HL-60/S4 (cell line): ENCODE results near the gene ERICH2.

Experiments used
- in situ Hi-C: fragments of 300-500 bp; cut with MboI; formaldehyde crosslinking; loops from 2 replicates; pipeline ENCODE4 v1.14.3; 2022; ENCODE audit warnings: low sequenced_read_pairs

Gene ERICH2

DNA sequence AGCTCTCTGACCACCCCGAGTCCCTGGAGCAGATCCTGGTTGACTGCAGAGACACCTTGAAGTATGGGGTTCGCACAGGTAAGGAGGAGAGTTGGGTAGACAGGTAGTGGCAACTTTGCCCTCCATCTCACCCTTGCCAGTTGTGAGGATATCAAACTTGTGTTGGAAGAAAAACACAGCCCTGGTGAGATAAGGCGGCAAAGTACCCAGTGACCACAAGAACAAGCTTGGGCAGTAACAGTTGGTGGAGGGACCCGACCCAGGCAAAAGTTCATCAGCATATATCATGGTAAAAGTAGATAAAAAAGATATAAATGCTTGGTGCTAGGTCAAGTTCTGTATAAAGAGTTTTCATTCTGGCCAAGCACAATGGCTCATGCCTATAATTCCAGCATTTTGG is 60.9 kb downstream of the ERICH2 start:
- in situ Hi-C loops: no loop called here

DNA sequence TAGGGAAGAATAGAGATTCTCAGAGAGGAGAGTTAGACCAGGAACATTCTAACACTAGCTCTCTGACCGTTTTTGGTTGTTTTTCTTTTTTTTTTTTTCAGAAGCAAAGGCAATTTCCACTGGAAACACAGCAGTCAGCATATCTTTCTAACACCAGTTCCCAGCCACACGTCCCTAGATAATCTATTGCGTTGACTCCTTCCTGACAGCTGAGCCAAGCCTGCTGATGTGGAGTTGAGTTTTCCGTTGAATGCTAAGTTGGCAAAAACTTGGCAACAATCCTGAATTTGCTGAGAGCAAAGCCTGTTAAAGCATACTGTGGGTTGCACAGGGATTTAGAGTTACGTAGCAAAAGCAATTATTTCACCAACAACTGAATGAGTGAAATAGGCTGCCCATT is 65.8 kb downstream of the ERICH2 start:
- in situ Hi-C loops: no loop called here

DNA sequence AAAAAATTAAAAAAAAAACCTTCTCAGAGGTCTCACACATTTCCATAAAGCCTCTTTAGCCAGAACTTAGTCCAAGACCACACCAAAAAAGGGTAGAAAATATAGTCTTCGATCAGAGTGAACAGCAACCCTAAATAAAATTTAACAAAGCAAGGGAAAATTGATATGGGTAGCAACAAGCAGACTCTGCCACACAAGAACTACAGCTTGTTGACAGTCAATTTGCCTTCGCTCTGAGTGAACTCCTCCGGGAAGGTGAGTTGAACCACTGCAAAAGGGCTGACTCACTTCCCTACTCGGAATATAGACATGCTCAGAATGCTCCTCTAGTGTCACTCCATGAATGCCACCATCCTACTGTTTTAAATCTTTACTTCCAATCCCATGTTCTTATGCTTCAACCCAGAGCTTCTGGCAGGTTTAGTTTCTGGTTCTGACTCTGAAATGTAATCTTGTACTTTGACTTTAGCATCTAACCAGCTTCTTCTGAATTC is 70.6 kb downstream of the ERICH2 start:
- in situ Hi-C loops: no loop called here

DNA sequence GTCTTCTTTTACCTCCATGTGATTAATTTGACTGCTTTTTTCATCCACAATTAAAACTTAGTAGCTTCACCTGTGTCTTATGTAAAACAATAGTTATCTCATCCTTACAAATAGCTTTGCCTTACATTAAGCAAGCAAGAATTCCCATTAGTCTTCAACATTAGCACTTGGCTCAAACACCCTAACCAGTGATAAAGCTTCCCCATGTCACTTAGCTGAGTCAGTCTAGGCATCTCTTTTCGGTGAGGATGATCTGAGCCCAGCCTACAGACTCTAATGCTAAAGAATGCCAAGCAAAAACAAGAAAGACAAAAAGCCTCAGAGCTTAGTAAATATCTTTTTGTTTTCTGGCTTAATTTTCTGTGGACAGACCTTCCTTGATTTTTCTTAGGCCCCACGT is 72.6 kb downstream of the ERICH2 start:
- in situ Hi-C loops: no loop called here

DNA sequence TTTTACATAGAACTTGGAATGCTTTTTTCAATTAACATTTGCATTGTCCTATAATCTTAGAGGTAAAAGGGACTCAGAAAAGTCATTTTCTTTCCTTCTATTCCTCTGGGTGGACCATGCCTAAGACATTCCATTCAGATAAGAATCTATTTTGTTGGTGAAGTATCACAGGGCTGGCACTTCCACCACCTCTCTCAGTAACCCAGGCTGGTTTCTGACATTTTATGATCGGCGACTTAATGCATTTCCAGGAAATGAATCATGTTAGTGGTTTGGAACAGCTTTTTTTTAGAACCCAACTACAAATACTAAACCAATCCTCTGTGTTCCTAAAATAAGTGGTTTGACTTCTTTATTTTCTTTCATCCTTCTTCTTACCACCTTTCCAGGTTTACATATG is 73.5 kb downstream of the ERICH2 start:
- in situ Hi-C loops: no loop called here

DNA sequence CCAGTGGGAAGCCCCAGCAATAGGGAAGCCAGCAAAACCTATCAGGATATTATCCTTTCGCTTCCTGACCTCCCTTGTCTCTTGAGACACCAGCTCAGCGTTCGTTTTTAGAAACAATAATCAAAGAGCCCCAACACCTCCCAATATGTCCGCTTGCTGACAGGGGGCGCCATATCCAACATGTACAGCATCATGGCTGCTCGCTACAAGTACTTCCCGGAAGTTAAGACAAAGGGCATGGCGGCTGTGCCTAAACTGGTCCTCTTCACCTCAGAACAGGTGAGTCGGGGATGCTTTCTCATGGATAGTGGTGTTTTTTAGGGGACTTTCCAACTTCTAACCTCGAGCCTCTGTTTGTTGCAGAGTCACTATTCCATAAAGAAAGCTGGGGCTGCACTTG is 75.2 kb downstream of the ERICH2 start:
- in situ Hi-C loops: no loop called here

DNA sequence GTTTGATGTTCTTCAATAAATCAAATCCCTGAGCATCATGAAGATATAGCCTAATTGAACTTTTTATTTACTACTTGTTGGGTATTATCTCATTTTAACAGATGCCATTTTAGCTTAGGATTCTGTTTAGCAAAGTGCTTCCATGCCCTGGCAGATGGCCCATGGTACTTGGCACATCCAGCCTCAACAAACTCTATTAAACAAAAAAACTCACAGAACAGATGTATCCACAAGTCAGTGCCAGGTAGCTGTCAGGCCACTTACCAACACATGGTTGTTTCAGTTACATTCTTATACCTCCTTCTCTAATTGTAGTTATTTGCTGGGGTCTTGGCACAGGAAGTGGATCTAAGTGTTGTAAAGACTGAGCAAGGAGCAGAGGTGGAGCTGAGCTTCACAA is 76.1 kb downstream of the ERICH2 start:
- in situ Hi-C loops: no loop called here

DNA sequence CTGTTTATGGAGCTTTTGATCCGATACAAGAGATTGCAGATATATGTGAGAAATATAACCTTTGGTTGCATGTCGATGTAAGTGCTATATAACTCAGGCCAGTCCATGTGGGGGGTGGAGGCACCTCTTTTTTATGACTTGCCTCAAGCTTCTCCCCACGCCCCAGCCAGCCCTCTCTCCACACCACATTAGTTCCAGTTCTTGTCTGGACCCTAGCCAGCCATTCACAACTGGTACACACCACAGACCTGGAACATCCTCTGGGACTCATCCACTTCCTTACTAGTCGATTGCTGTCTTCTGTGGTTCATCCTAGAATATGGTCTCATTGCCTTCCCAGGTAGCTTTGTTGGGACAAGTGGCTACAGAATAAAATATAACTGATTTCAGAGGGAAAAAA is 77.5 kb downstream of the ERICH2 start:
- in situ Hi-C loops: no loop called here
